SHP77 treated with DMSO at 0.1 percent for 48 hours (cell line): ENCODE data around the gene DTNB.
"Not testable (repeated sequence)": the region's sequence is repeated elsewhere in the genome, so short reads cannot be mapped to it uniquely, and the experiment has no call there.

Experiments used
- DNase-seq: peaks from one replicate; lab custom pipeline; 2025; lab: John Stamatoyannopoulos, UW

DTNB gene

GRCh38 chr2:25544445-25544844 is 128.9 kb downstream of the DTNB start:
- no peak for DNase-seq

- no peak for DNase-seq
Observed at GRCh38 chr2:25543939-25544338, 129.4 kb downstream of the DTNB start.

- no peak for DNase-seq
Observed at GRCh38 chr2:25541378-25541777, 132.0 kb downstream of the DTNB start.

- no peak for DNase-seq
Observed at GRCh38 chr2:25539136-25539535, 134.2 kb downstream of the DTNB start.

- no peak for DNase-seq
Observed at GRCh38 chr2:25537526-25537925, 135.9 kb downstream of the DTNB start.

GRCh38 chr2:25535411-25536289 is 137.7 kb downstream of the DTNB start:
- not testable (repeated sequence) for DNase-seq

GRCh38 chr2:25534937-25535336 is 138.4 kb downstream of the DTNB start:
- DNase-seq: not testable (repeated sequence)

GRCh38 chr2:25534455-25534854 is 138.9 kb downstream of the DTNB start:
- DNase-seq: no peak

GRCh38 chr2:25533771-25534170 is 139.6 kb downstream of the DTNB start:
- DNase-seq: not testable (repeated sequence)

GRCh38 chr2:25532521-25532920 is 140.9 kb downstream of the DTNB start:
- DNase-seq: no peak

- no peak for DNase-seq
Observed at GRCh38 chr2:25529034-25529433, 144.3 kb downstream of the DTNB start.

- DNase-seq: no peak
Observed at GRCh38 chr2:25528173-25528572, 145.2 kb downstream of the DTNB start.

- no peak for DNase-seq
Observed at GRCh38 chr2:25524507-25524906, 148.9 kb downstream of the DTNB start.

- DNase-seq: no peak
Observed at GRCh38 chr2:25523060-25523459, 150.3 kb downstream of the DTNB start.

GRCh38 chr2:25521665-25522387 is 151.6 kb downstream of the DTNB start:
- DNase-seq: peak; percentile 29

GRCh38 chr2:25521126-25521525 is 152.3 kb downstream of the DTNB start:
- DNase-seq: no peak

- no peak for DNase-seq
Observed at GRCh38 chr2:25517701-25518100, 155.7 kb downstream of the DTNB start.

GRCh38 chr2:25514043-25514637 is 159.2 kb downstream of the DTNB start:
- no peak for DNase-seq

- no peak for DNase-seq
Observed at GRCh38 chr2:25512707-25513106, 160.7 kb downstream of the DTNB start.

GRCh38 chr2:25506226-25506625 is 167.2 kb downstream of the DTNB start:
- no peak for DNase-seq

GRCh38 chr2:25505622-25506021 is 167.8 kb downstream of the DTNB start:
- no peak for DNase-seq

GRCh38 chr2:25505182-25505581 is 168.2 kb downstream of the DTNB start:
- no peak for DNase-seq

- DNase-seq: no peak
Observed at GRCh38 chr2:25504266-25504665, 169.1 kb downstream of the DTNB start.
